OCI-LY3 (cell line): ENCODE data around the gene KRT74.

Source experiments
- CTCF ChIP-seq: fragments of 200-600, 300-600 bp; sonication (generic); IDR thresholded peaks from 2 replicates; pipeline ENCODE4 v1.5.1; 2014; ENCODE audit warnings: antibody characterized with exemption, low read length, low read depth
- EZH2phosphoT487 ChIP-seq: fragments of 200-600 bp; shearing (Covaris generic); IDR thresholded peaks from 2 replicates; pipeline ENCODE4 v1.6.1; 2018; ENCODE audit warnings: antibody characterized with exemption, mixed run types, low read depth

GRCh38 chr12:52542157-52542556 lies 31.5 kb downstream of the KRT74 start:
- TF ChIP-seq CTCF (no peak), EZH2phosphoT487 (no peak)
